Stimulated activated naive B cell treated with anti-CD40 and anti-IgM and Interleukin-4, amounts not matched to agents 10 μg/mL and 1 μg/mL and 100 μg/mL, for 72 hours (primary cell): ENCODE measurements around the gene GPR183.
A peak's percentile ranks its signal among the peaks of the same experiment; 100 is the strongest.
"Not testable (repeated sequence)": the region's sequence is repeated elsewhere in the genome, so short reads cannot be mapped to it uniquely, and the experiment has no call there.

Experiments
- ATAC-seq, 2 donors: fragments of 150-1000 bp; cut with Tn5 transposase; replicated peaks; 2 replicates each; pipeline ENCODE4 v1.10.0; 2021; ENCODE audit warnings: moderate library complexity in 1 of 2
- DNase-seq: peaks from one replicate; pipeline ENCODE4 v3.0.0; 2021
- H3K27ac Mint-ChIP-seq: one replicate; pipeline ENCODE4 v1.8.0; 2022; ENCODE audit warnings: mild to moderate bottlenecking, mixed read lengths
- H3K27me3 Mint-ChIP-seq, 2 donors: one replicate each; pipeline ENCODE4 v1.8.0; 2022; ENCODE audit warnings: mixed read lengths in 2 of 2
- H3K36me3 Mint-ChIP-seq, 2 donors: one replicate each; pipeline ENCODE4 v1.8.0; 2022; ENCODE audit warnings: mixed read lengths in 2 of 2, mild to moderate bottlenecking in 1 of 2
- H3K4me1 Mint-ChIP-seq, 2 donors: one replicate each; pipeline ENCODE4 v1.8.0; 2022; ENCODE audit warnings: mixed read lengths in 2 of 2, mild to moderate bottlenecking in 1 of 2
- H3K4me3 Mint-ChIP-seq, 2 donors: one replicate each; pipeline ENCODE4 v1.8.0; 2022; ENCODE audit warnings: mild to moderate bottlenecking in 2 of 2, mixed read lengths in 2 of 2, moderate library complexity in 1 of 2
- H3K9me3 Mint-ChIP-seq, 2 donors: one replicate each; pipeline ENCODE4 v1.8.0; 2022; ENCODE audit warnings: mixed read lengths in 2 of 2, mild to moderate bottlenecking in 1 of 2

GPR183 gene

GRCh38 chr13:99256709-99257108, 50.5 kb downstream of the GPR183 start:
- H3K4me1 Mint-ChIP-seq, result peaks cover 41 to 68% of the 10 kb centered on the region in 2 donors
- no peaks in the 10 kb centered on the region for H3K27me3 Mint-ChIP-seq
- peaks cover 0 to 2% of the 10 kb centered on the region in 2 donors for H3K9me3 Mint-ChIP-seq
- H3K27ac Mint-ChIP-seq, result peak overlapping the region; percentile 89
- peaks cover 32 to 35% of the 10 kb centered on the region in 2 donors for H3K36me3 Mint-ChIP-seq
- ATAC-seq, result peak; percentile 47 to 48
- H3K4me3 Mint-ChIP-seq, result peak overlapping the region; percentile 75 to 78
- DNase-seq, result no peak

- H3K27ac Mint-ChIP-seq, result peak overlapping the region; percentile 89
- peaks cover 35 to 39% of the 10 kb centered on the region in 2 donors for H3K36me3 Mint-ChIP-seq
- no peaks in the 10 kb centered on the region for H3K27me3 Mint-ChIP-seq
- ATAC-seq (peak; percentile 63 to 66), DNase-seq (no peak)
- H3K4me1 Mint-ChIP-seq, result peaks cover 40 to 68% of the 10 kb centered on the region in 2 donors
- peak overlapping the region; percentile 75 to 78 for H3K4me3 Mint-ChIP-seq
- H3K9me3 Mint-ChIP-seq, result peaks cover 0 to 2% of the 10 kb centered on the region in 2 donors
Measured at GRCh38 chr13:99256283-99256682, 50.9 kb downstream of the GPR183 start.

GRCh38 chr13:99255271-99255670, 51.9 kb downstream of the GPR183 start:
- H3K27me3 Mint-ChIP-seq, result no peaks in the 10 kb centered on the region
- H3K27ac Mint-ChIP-seq, result peak overlapping the region; percentile 63
- ATAC-seq, result no peak
- DNase-seq, result no peak
- H3K4me3 Mint-ChIP-seq, result peak overlapping the region; percentile 6 to 8
- peaks cover 37 to 42% of the 10 kb centered on the region in 2 donors for H3K36me3 Mint-ChIP-seq
- peaks cover 0 to 2% of the 10 kb centered on the region in 2 donors for H3K9me3 Mint-ChIP-seq
- H3K4me1 Mint-ChIP-seq, result peaks cover 38 to 67% of the 10 kb centered on the region in 2 donors

- H3K27me3 Mint-ChIP-seq, result no peaks in the 10 kb centered on the region
- ATAC-seq (no peak), DNase-seq (no peak)
- peaks cover 0 to under 1% of the 10 kb centered on the region in 2 donors for H3K9me3 Mint-ChIP-seq
- peaks cover 34 to 67% of the 10 kb centered on the region in 2 donors for H3K4me1 Mint-ChIP-seq
- peak overlapping the region; percentile 63 for H3K27ac Mint-ChIP-seq
- H3K36me3 Mint-ChIP-seq, result peaks cover 35 to 38% of the 10 kb centered on the region in 2 donors
- peak overlapping the region; percentile 6 to 8 for H3K4me3 Mint-ChIP-seq
Measured at GRCh38 chr13:99254830-99255229, 52.4 kb downstream of the GPR183 start.

- H3K27ac Mint-ChIP-seq, result peak overlapping the region; percentile 26
- H3K4me3 Mint-ChIP-seq, result no peak overlapping the region
- H3K4me1 Mint-ChIP-seq, result peaks cover 35 to 66% of the 10 kb centered on the region in 2 donors
- H3K9me3 Mint-ChIP-seq, result peaks cover 0 to 4% of the 10 kb centered on the region in 2 donors
- DNase-seq, result no peak
- peaks cover 56% of the 10 kb centered on the region in 2 donors for H3K36me3 Mint-ChIP-seq
- ATAC-seq, result no peak
- no peaks in the 10 kb centered on the region for H3K27me3 Mint-ChIP-seq
Measured at GRCh38 chr13:99251921-99252320, 55.3 kb downstream of the GPR183 start.

- Mint-ChIP-seq H3K27ac (peak overlapping the region; percentile 56), H3K27me3 (no peaks in the 10 kb centered on the region), H3K9me3 (peaks cover 0 to 4% of the 10 kb centered on the region in 2 donors), H3K36me3 (peaks cover 57 to 58% of the 10 kb centered on the region in 2 donors), H3K4me3 (no peak overlapping the region), H3K4me1 (peaks cover 33 to 63% of the 10 kb centered on the region in 2 donors)
- DNase-seq (no peak), ATAC-seq (no peak)
Measured at GRCh38 chr13:99250982-99251825, 56.0 kb downstream of the GPR183 start.

- H3K27me3 Mint-ChIP-seq, H3K27ac Mint-ChIP-seq, DNase-seq, H3K9me3 Mint-ChIP-seq, H3K4me3 Mint-ChIP-seq, ATAC-seq: not testable (repeated sequence)
- peaks cover 55% of the 10 kb centered on the region in 2 donors for H3K36me3 Mint-ChIP-seq
- H3K4me1 Mint-ChIP-seq, result peaks cover 23 to 54% of the 10 kb centered on the region in 2 donors
Measured at GRCh38 chr13:99249606-99250005, 57.6 kb downstream of the GPR183 start.

- H3K9me3 Mint-ChIP-seq, H3K27ac Mint-ChIP-seq, ATAC-seq, DNase-seq, H3K27me3 Mint-ChIP-seq, H3K4me3 Mint-ChIP-seq: not testable (repeated sequence)
- Mint-ChIP-seq H3K36me3 (peaks cover 54 to 55% of the 10 kb centered on the region in 2 donors), H3K4me1 (peaks cover 23 to 54% of the 10 kb centered on the region in 2 donors)
Measured at GRCh38 chr13:99249178-99249577, 58.0 kb downstream of the GPR183 start.

GRCh38 chr13:99246100-99246499, 61.1 kb downstream of the GPR183 start:
- DNase-seq (no peak), ATAC-seq (no peak)
- Mint-ChIP-seq H3K27me3 (no peaks in the 10 kb centered on the region), H3K9me3 (peaks cover 0 to 4% of the 10 kb centered on the region in 2 donors), H3K36me3 (peaks cover 40 to 44% of the 10 kb centered on the region in 2 donors), H3K4me1 (peaks cover 12 to 40% of the 10 kb centered on the region in 2 donors), H3K4me3 (no peak overlapping the region), H3K27ac (no peak overlapping the region)
